NK-92 (cell line): ENCODE data around the gene TMC6.
"Not testable (repeated sequence)": the region's sequence is repeated elsewhere in the genome, so short reads cannot be mapped to it uniquely, and the experiment has no call there.

Experiments used
- DNase-seq: peaks from one replicate; lab custom pipeline; 2025; ENCODE audit not compliant: unreplicated experiment; lab: John Stamatoyannopoulos, UW

Gene TMC6

DNA sequence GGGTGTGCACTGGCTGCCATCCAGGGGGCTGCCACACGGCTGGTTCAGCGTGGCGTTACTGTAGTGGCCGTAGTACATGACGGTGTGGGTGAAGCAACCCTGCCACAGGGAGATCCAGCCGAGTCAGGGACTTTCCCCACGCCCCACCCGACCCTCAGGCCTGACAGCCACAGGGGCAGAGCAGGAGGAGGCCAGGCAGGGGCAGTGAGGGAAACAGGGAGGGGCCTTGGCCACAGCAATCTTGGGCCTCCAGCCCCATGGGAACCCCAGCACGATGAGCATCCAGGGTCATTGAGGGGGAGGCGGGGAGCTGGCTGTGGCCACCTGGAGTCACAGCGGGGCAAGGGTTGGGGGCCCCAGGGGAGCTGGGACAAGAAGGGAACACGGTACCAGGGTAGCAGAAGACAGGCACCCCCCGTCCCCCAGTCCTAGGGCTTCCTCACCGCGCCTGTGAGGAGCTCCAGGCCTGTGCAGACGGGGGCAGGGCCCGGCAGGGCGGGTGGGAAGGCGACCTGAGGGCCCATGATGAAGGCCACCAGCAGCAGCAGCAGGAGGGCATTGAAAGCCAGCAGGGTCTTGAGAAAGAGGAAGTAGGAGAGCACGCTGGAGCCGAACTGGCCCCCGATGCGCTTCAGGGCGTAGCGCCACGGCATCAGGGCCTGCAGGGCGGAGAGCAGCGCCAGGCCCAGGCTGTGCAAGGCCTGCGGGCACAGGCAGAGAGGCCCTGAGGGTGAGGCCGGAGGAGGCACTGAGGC lies 4.3 kb downstream of the TMC6 start:
- no peak for DNase-seq

DNA sequence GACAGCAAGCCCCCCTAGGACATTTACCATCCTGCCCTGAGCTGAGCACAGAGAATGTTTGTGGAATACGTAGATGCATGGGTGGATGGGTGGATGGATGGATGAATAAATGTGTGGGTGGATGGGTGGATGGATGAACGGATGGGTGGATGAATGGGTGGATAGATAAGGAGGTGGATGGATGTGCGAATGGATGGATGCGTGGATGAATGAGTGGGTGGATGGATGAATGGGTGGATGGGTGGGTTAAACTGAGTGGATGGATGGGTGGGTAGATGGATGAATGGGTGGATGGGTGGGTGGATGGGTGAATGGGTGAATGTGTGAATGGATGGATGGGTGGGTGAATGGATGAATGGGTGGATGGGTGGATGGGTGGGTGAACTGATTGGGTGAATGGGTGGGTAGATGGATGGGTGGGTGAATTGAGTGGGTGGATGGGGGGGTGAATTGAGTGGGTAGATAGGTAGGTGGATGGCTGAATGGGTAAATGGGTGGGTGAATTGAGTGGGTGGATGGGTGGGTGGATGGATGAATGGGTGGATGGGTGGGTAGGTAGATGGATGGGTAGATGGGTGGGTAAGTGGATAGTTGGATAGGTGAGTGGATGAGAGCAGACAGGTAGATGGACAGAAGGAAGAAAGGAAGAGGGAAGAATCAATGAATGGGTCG lies 5.2 kb downstream of the TMC6 start:
- no peak for DNase-seq

DNA sequence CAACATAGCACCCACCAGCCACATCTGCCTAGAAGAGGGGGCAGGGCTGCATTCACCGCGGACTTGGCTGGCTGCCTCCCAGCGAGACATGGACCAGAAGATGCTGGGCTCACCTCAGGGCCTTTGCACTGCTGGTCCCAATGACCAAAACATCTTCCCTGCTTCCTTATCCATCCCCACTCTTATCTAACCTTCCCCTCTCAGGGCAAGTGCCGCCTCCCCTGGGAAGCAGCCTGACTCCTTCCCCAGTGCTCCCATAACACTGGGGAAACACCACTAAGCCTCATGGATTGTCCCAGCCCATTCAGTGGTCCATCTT lies 5.7 kb downstream of the TMC6 start:
- DNase-seq: no peak

DNA sequence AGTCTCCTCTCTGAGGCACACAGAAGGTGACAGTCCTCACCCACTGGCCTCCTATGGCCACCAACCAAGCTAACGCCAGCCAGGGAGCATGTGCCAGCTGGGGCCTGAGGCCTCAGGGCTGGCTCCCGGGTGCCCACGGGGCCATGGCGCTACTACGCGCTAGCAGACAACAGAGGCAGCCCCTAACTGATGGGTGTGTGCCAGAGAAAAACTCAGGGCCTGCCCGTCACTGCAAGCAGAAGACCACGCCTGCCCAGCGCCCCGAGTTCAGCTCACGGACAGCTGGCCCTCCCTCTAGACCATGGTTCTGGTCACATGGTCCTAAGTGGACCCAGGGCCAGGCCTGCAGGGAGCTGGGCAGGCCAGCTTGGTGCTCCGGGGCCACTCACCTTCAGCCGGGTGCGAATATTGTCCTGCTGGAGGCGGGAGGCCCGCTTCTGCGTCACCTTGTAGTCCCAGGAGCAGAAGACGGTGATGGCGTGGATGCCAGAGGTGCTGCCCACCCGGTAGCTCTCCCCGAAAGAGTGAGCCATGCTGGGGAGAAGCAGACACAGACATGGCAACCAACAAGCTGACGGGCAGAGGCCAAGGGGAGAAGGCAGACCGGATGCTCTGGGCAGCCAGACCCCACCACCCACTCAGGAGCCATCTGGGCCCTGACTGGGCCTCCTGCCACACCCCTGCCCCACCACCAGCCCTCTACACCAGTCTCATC lies 6.2 kb downstream of the TMC6 start:
- no peak for DNase-seq

DNA sequence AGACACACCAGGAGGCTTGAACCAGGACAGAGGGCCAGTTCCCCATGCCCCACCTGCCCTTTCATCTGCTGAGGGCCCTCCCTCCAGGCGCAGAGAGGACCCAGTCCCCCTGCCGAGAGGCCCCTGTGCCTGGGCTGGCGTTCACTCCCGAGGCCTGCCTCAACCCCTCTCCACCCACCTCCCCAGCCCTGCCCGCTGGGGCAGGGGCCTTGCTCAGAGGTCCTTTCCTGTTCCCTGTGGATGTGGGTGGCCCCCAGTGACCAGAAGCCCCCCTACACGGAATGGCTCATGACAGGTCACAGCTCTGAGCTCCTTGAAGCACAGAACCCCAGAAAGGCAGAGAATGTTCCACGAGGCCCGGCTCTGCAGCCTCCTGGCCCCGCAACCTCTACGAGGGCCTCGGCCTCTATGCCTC lies 6.7 kb downstream of the TMC6 start:
- no peak for DNase-seq

DNA sequence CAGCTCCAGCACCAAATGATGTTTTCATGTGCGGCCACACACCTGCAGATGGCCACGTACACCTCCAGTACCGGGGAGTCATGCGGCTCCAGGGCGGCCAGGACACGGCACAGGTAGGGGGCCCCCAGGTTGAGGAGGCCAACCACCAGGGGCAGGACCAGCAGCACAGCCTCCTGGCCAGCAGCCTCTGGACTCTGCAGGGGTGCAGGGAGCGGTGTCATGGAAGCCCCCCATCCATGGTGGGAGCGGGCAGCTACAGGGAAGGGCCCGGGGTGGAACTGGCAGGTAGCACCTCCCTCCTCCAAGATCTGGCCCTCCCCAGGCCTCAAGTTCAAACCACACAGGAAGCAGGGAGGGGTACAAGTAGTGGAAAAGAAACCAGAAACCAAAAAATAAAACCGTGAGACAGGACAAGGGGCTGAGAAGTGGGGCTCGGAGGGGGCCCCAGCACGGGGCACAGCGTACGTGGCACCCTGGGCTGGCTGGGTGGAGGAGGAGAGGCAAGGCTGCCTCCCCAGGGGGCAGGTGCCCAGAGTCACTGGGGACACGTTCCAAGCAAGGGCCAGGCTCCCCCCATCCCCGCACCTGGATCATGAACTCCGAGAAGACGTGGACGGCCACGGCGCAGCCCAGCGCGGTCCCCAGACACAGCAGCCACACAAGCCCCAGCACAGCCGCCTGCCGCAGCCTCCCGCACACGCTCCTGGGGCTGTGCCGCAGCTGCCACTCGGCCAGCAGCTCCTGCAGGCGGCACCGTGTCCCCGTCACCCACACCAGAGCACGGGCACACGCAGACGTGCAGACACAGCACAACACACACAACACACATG lies 7.4 kb downstream of the TMC6 start:
- no peak for DNase-seq

DNA sequence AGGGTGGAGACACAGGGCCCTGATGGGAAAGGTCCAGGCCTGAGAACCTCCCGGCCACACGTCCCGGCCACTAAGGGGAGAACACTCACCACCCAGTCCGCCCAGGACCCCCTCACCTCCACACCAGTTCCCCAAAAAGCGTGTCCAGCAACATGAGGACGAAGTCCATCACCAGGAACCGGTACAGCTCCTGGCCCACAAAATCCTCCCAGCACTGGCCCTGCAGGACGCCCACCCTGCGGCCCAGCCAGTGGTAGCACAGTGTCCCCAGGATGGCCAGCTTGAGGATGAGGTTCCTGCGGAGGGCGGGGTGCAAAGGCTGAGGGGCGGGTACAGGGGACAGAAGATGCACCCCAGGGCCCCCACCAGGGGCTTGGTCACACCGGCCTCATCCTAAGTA lies 8.0 kb downstream of the TMC6 start:
- DNase-seq: no peak

DNA sequence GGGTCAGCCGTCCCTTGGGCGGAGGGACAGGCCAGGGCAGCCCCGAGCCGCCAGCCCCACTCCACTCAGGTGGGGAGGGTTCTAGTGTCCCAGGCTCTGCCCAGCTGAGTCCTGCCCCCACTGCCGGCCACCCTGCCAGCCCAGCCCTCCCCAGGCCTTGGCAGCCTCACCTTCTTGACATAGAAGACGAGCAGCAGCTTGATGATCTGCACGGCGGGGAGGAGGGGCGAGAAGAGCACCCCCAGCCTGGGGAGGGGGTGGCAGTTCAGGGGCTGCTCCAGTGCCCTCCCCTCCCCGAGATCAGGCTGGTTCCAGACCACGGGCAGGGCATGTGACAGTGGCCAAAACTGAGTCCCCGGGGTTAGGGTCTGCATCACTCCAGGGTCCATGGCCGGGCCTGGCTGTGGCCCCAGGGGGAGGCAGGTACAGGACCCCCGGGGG lies 9.7 kb downstream of the TMC6 start:
- no peak for DNase-seq

DNA sequence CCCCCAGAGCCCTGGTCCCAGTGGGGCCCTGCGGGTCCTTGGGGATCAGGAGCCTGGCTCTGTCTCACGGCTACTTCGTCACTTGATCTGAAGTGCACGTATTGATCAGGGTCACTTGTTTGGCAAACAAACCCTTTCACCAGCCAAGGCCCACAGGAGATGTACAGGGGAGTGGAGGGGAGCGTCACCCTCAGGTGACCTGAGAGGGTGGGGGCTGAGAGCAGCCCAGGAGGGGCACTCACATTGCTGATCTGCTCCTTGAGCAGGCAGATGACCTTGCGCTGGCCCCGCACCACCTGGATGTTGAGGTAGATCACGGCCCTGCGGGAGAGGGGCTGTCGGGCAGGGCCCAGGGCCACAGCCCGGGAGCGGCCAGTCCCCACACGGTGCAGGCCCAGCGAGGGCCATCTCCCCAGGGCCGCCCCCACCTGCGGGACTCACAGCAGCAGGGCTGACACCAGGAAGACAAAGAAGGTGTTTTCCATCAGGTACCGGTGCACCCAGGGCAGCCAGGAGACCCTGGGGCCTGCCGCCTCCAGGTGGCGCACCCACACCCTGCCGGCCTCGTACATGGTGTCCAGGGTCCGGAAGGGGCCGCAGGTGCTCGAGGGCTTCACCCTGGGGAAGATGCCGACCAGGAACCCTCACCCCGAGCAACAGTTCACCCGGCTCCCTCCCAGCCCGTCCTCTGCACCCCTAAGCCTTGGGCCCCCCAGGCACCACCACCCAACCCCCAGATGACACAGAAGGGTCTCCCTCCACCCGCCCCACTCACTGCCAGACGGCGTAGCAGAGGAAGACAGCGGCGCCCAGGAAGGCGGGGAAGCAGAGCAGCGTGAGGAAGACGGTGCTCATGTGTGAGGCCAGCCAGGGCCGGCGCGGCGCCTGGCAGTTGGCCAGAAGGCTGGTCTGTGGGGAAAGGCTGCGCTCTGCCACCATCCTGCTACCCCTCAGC lies 11.3 kb downstream of the TMC6 start:
- DNase-seq: no peak

DNA sequence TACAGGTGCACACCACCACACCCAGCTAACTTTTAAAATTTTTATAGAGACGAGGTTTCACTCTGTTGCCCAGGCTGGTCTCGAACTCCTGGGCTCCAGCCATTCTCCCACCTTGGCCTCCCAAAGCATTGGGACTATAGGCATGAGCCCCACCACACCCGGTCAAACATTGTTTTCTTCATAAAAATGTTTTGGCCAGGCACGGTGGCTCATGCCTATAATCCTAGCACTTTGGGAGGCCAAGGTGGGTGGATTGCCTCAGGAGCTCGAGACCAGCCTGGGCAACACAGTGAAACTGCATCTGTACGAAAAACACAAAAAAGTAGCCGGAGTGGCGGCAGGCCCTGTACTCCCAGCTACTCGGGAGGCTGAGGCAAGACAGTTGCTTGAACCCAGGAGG lies 12.1 kb downstream of the TMC6 start:
- no peak for DNase-seq

DNA sequence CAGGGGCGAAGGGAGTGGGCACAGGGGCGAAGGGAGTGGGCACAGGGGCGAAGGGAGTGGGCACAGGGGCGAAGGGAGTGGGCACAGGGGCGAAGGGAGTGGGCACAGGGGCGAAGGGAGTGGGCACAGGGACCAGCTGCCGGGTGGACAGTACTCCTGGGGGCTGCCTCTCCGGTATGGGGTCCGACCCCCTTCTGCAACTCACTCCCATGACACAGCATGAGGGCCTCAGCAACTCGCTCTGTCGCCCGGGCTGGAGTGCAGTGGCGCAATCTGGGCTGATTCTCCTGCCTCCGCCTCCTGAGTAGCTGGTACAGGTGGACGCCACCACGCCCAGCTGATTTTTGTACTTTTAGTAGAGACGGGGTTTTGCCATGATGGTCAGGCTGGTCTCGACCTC lies 12.8 kb downstream of the TMC6 start:
- not testable (repeated sequence) for DNase-seq

DNA sequence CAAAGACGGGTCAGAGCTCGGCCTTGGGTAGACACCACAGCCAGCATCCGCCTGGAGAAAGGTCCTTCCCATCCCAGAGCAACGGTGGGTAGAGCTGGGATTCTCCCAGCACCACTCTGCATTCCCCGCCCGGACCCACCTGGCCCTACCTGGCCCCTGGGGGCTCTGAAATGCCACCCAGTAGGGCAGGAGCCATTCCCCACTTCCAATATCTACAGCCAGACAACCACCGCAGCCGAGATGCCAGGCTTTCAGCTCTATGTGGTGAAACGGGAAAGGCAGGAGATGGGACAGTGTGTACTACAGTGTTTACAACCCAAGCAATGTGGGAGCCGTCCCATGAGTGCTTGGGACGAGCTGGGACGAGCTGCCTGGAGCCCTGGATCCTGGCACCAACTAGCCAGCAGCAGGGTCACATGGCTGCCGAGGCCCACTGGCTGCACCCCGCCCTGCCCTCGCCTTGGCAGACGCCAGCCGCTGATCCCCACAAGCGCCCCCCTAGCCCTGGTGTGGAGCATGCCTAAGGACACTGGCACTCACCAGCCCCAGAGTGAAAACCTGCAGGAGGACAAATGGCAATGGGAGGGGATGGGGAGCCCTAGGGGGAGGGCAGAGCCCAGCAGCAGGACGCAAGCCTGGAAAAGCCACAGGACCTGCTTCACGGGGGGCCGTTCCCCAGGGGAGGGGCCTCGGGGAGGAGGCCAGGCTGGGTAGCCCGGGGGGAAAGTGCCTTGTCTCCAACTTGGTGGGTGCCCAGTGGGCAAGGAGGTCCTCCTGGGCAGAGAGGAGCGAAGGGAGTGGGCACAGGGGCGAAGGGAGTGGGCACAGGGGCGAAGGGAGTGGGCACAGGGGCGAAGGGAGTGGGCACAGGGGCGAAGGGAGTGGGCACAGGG lies 13.5 kb downstream of the TMC6 start:
- no peak for DNase-seq

DNA sequence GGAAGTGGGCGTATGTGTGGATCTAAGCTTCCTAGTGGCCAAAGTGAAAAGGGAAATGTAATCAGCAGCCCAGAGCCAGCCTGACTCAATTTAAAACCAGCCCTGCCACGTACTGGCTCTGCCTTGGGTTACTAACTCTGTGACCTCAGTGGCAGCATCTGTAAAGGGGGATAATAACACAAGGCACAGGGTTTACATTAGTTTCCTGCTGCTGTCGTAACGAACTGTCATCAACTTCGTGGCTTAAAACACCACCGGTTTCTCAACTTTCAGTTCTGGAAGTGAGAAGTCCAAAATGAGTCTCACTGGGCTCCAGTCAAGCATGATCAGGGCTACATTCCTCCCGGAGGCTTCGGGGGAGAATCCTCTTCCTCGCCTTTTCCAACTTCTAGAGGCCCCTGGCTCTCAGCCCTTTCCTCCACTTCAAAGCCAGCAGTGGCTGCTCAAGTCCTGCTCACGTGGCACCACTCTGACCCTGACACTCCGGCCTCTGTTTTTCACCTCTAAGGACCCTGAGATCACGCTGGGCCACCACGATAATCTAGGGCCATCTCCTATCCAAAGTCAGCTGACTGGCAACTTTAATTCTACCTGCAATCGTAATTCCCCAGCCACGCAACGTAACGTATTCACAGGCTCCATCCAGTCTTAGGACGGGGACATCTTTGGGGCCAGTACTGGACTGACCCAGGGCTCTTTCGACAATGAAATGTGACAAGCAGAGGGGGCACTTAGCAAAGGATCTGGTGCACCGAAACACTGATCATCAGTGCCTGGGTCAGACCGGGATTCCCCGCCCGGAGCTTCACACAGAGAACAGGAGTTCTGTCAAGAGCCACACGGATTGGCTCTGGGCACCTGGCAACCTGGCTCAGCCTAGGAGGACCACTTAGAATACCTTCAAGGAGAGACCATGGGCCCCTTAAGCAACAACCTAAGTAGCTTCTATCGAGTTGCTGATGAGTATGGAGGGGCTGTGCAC lies 14.5 kb downstream of the TMC6 start:
- DNase-seq: no peak

DNA sequence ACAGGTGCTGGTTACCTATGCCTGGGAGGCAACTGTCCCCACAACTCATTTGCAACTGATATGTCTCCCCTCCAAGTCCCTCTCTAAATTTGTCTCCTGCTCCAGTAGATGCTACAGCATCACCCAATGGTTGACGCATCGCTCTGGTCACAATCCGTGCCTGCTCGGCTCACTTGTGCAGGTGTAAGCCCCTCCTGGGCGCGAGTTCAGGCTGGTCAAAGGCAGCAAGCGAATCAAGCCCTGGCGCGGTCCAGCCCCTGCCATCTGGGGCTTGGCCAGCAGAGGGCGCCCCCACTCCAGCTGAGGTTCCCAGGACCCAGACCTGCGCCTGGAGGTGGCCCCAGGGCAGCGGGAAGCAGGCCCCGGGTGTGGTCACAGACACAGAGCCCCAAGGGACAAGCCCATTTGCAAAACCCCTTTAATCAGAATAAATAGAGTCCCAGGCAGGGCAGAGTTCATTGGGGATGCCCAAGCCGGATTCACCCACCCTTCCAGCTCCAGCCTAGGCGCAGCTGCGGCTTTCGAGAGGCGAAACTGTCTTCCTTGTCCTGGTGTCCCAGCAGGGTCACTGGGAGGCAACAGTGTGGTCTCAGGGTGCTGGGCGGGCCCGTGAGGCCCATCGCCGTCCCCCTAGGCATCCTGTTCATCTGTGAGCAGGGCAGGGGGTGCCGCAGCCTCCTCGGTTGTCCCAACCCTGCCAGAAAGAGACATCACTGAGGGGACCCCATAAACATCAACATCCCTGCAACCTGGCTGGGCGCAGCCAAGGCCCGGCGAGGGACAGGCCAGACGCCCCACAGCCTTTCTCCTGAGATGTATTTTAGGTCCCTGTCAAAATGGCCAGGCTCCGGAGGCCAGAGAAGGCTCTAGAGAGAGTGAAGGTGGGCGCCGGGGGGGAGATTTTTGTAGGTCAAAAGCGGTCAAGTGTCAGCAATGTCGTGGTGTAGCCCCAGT lies 15.8 kb downstream of the TMC6 start:
- DNase-seq: no peak

DNA sequence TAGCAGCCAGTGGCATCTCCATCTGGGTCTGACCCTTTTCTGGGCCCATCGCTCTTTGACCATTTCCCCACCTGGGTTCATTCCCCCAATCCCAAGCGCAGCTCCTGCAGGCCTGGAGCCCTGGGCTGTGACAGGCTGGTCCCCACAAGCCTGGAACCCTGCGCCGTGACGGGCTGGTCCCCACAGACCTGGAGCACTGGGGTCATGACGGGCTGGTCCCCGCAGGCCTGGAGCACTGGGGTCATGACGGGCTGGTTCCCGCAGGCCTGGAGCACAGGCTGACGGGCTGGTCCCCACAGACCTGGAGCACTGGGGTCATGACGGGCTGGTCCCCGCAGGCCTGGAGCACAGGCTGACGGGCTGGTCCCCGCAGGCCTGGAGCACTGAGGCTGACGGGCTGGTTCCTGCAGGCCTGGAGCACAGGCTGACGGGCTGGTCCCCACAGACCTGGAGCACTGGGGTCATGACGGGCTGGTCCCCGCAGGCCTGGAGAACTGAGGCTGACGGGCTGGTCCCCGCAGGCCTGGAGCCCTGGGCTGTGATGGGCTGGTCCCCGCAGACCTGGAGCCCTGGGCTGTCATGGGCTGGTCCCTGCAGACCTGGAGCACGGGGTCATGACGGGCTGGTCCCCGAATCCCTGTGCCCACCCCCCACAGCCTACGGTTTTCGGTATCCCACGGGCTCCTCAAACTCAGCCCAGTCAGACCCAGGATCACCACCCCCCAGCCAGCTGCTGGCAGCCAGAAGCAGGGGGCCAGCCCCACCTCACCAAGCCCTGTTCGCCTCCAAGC lies 16.6 kb downstream of the TMC6 start:
- DNase-seq: no peak

DNA sequence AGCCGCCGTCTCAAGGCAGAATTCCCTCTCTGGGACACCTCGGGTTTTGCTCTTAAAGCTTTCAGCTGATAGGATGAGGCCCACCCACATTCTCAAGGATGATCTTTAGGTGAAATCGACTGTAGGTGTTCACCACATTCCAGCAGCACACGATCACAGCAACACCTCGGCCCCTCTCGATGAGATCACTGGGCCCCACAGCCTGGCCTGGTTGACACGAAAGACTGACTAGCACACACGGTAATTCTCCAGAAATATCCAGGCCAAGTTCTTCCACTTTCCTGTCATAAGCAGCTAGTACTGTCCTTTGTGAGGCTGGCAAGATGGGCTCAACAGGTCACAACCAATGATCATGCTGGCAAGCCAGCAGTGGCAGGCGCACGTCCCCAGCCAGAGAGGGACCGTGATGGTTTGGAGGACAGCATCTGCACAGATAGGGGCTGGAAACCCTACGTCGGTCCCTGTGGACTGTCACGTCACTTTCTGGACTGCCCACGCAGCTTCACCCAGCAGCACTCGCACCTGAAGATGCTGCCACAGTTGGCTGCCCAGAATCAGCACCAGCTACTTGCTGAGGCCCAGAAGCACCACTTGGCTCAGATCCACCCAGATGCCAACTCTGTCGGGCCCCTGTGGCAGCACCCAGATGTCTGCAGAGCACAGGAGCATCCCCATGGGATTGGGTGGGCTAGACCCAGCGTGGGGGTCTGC lies 17.4 kb downstream of the TMC6 start:
- DNase-seq: no peak
